GM12878 (cell line): ENCODE measurements around the gene SLX9.

Experiments used
- CEBPB ChIP-seq, 2 experiments: fragments of 150-350 bp in 1 of 2; IDR thresholded peaks; 2 replicates each; pipeline ENCODE4 v1.6.1; 2012 to 2014; ENCODE audit warnings: low read depth in 2 of 2, low read length in 2 of 2, borderline replicate concordance in 1 of 2, inconsistent platforms in 1 of 2
- CUX1 ChIP-seq: IDR thresholded peaks from 2 replicates; pipeline ENCODE4 v1.6.1; 2012; ENCODE audit warnings: improper control_type of control experiment, low read depth, low read length; ENCODE audit not compliant: insufficient replicate concordance
- POLR2AphosphoS5 ChIP-seq: IDR thresholded peaks from 2 replicates; pipeline ENCODE4 v1.6.1; 2011; ENCODE audit warnings: mild to moderate bottlenecking, low read length, inconsistent platforms
- STAT3 ChIP-seq: IDR thresholded peaks from 2 replicates; pipeline ENCODE4 v1.6.1; 2011; ENCODE audit warnings: low read depth, low read length, improper control_type of control experiment
- TF ChIP-seq, protein P1 (sequence below): IDR thresholded peaks from 2 replicates; pipeline ENCODE4 v1.6.1; 2012; ENCODE audit warnings: low read depth, low read length, improper control_type of control experiment

DNA sequence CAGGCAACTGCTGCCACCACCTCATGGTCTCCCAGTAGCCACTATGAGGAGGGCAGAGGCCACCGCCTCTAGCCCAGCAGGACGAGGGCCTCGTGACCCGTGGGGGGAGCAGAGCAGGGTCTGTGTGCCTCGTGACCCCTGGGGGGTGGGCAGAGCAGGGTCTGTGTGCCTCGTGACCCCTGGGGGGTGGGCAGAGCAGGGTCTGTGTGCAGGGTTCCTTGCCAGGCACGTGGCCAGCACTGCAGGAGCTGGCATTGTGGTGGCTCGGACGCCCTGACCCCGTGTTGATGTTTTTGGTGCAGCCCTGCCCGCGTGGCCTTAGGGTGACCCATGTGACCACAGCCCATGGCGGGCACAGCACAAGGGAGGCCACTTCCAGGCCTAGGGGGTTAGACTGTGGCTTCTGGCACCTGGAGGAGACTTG is 52.8 kb downstream of the SLX9 start:
- TF ChIP-seq CEBPB (IDR thresholded peaks at IDR 0.05; ENCODE audit: borderline replicate concordance in 1 of 2, low read depth in 2 of 2, low read length in 2 of 2) (no peak), POLR2AphosphoS5 (no peak), STAT3 (no peak), CUX1 (no peak)
- TF ChIP-seq, protein P1, sequence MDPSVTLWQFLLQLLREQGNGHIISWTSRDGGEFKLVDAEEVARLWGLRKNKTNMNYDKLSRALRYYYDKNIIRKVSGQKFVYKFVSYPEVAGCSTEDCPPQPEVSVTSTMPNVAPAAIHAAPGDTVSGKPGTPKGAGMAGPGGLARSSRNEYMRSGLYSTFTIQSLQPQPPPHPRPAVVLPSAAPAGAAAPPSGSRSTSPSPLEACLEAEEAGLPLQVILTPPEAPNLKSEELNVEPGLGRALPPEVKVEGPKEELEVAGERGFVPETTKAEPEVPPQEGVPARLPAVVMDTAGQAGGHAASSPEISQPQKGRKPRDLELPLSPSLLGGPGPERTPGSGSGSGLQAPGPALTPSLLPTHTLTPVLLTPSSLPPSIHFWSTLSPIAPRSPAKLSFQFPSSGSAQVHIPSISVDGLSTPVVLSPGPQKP, result no peak
